NT2/D1 (cell line): ENCODE results near the gene GRB10.

Experiments used
- SUZ12 ChIP-seq: IDR thresholded peaks from 2 replicates; pipeline ENCODE4 v1.6.1; 2011; ENCODE audit not compliant: insufficient read length, insufficient read depth; ENCODE audit errors: extremely low read depth
- YY1 ChIP-seq: IDR thresholded peaks from 2 replicates; pipeline ENCODE4 v1.6.1; 2011; ENCODE audit not compliant: insufficient read length, insufficient read depth

- no peak for TF ChIP-seq SUZ12
- no peak for TF ChIP-seq YY1
Observed at GRCh38 chr7:50793120-50793946, 10.6 kb upstream of the GRB10 start.
